GM23338 (cell line): ENCODE results near the gene TMEM178B.

ENCODE experiments used
- CTCF ChIP-seq, 2 experiments: fragments of 200-600 bp in 1 of 2; sonication (generic) in 1 of 2; conservative IDR thresholded peaks; 2 replicates each; pipeline versions ENCODE4 v1.5.1 to v1.6.1; 2016 to 2017; ENCODE audit warnings: antibody characterized with exemption in 2 of 2, low read depth in 2 of 2, mild to moderate bottlenecking in 2 of 2, moderate library complexity in 1 of 2
- JUNB ChIP-seq: IDR thresholded peaks from one replicate; pipeline ENCODE4 v1.6.1; 2016; ENCODE audit warnings: antibody characterized with exemption; ENCODE audit not compliant: unreplicated experiment

- TF ChIP-seq CTCF (conservative IDR thresholded peaks at IDR 0.05; ENCODE audit: low read depth in 2 of 2): no peak
- no peak for TF ChIP-seq JUNB
Measured at GRCh38 chr7:141123522-141123921, 49.7 kb downstream of the TMEM178B start.
